Measurements from ENCODE around the gene LIPG. TPM values are rescaled to one million over a fixed set of nuclear protein-coding genes. Genes with fewer than 3 reads are reported as not detected.

The LIPG gene
- total RNA-seq, 1 experiment from 2014 or later, result 92.0 TPM

GRCh38 chr18:49517483-49517882, 44.4 kb upstream of the LIPG start:
- Histone ChIP-seq H3K27ac (ENCODE audit: low read length) (no peak overlapping the region), H3K27me3 (ENCODE audit: control insufficient read depth, insufficient read depth, low read length) (no peaks in the 10 kb centered on the region), H3K4me3 (ENCODE audit: low read depth in 2 of 2, low read length in 2 of 2) (no peak overlapping the region), H3K4me1 (ENCODE audit: control insufficient read depth, insufficient read depth, low read length) (no peaks in the 10 kb centered on the region; the same call in 1 of the 2 replicates), H3K9me3 (ENCODE audit: control insufficient read depth, insufficient read depth, low read depth, low read length) (no peaks in the 10 kb centered on the region), H3K36me3 (ENCODE audit: control insufficient read depth, insufficient read depth, low read length) (no peaks in the 10 kb centered on the region)
- TF ChIP-seq POLR2AphosphoS5 (IDR thresholded peaks at IDR 0.05; ENCODE audit: low read depth, low read length) (no peak), CTCF (IDR thresholded peaks at IDR 0.05) (no peak), SIN3A (IDR thresholded peaks at IDR 0.05; ENCODE audit: borderline replicate concordance, insufficient read depth, low read depth, low read length) (no peak), REST (IDR thresholded peaks at IDR 0.05; ENCODE audit: insufficient read depth in 1 of 2, low read depth in 2 of 2, low read length in 1 of 2) (no peak), TCF7L2 (IDR thresholded peaks at IDR 0.05; ENCODE audit: low read depth, low read length) (no peak)
- in situ Hi-C loops (cut with HindIII; ENCODE audit: low pct_unique_long_range_greater_than_20kb, low sequenced_read_pairs) (no loop called here), intact Hi-C loops (cut with micrococcal nuclease; ENCODE audit: unreplicated experiment) (loop anchor here (10.0 kb wide), 1 partner anchor 247 kb away; no protein-coding TSS in a partner anchor)
- POLR2A ChIA-PET, result no interaction called here
- CTCF ChIA-PET, result interaction anchor here (0.7 kb wide), 1 partner anchor 23 kb away, joined by 10 read pairs; no protein-coding TSS in a partner anchor
- BruUV-seq (replicated peaks), result no TSS peak
- ATAC-seq (no peak), DNase-seq (ENCODE audit: low read depth, low spot score) (no peak)

- CTCF ChIA-PET, result no interaction called here
Observed at GRCh38 chr18:49519101-49519971, 42.5 kb upstream of the LIPG start.

More at GRCh38 chr18:49519101-49519971, 42.5 kb upstream of the LIPG start:
- BruUV-seq (replicated peaks), result no TSS peak
- Histone ChIP-seq H3K9me3 (ENCODE audit: control insufficient read depth, insufficient read depth, low read depth, low read length) (no peaks in the 10 kb centered on the region), H3K36me3 (ENCODE audit: control insufficient read depth, insufficient read depth, low read length) (no peaks in the 10 kb centered on the region), H3K4me3 (ENCODE audit: low read depth in 2 of 2, low read length in 2 of 2) (no peak overlapping the region), H3K27ac (ENCODE audit: low read length) (no peak overlapping the region), H3K4me1 (ENCODE audit: control insufficient read depth, insufficient read depth, low read length) (no peaks in the 10 kb centered on the region; the same call in 1 of the 2 replicates), H3K27me3 (ENCODE audit: control insufficient read depth, insufficient read depth, low read length) (no peaks in the 10 kb centered on the region)
- in situ Hi-C loops (cut with HindIII; ENCODE audit: low pct_unique_long_range_greater_than_20kb, low sequenced_read_pairs) (no loop called here), intact Hi-C loops (cut with micrococcal nuclease; ENCODE audit: unreplicated experiment) (loop anchor here (10.0 kb wide), 1 partner anchor 245 kb away; no protein-coding TSS in a partner anchor)
- TF ChIP-seq TCF7L2 (IDR thresholded peaks at IDR 0.05; ENCODE audit: low read depth, low read length), result no peak
- TF ChIP-seq CTCF (IDR thresholded peaks at IDR 0.05), result no peak
- no peak for TF ChIP-seq SIN3A (IDR thresholded peaks at IDR 0.05; ENCODE audit: borderline replicate concordance, insufficient read depth, low read depth, low read length)
- no peak for ATAC-seq
- DNase-seq (ENCODE audit: low read depth, low spot score), result no peak
- POLR2A ChIA-PET, result no interaction called here
